Fibroblast of lung (primary cell): Measurements from ENCODE around the gene FAM13C.

Experiments used
- CTCF ChIP-seq, 2 donors: IDR thresholded peaks in 1 of 2; conservative IDR thresholded peaks in 1 of 2; 1 replicate in 1 of 2; 2 replicates in 1 of 2; pipeline ENCODE4 v1.5.1; 2011 to 2012; ENCODE audit warnings: low read length in 2 of 2, control low read depth in 1 of 2, inconsistent platforms in 1 of 2, low read depth in 1 of 2, mild to moderate bottlenecking in 1 of 2
- EZH2 ChIP-seq: IDR thresholded peaks from 2 replicates; pipeline ENCODE4 v1.5.1; 2012; ENCODE audit warnings: low read length, control low read depth, mild to moderate bottlenecking; ENCODE audit errors: missing control alignments

- TF ChIP-seq CTCF (conservative IDR thresholded peaks at IDR 0.05 in 1 of 2, IDR thresholded peaks at IDR 0.05 in 1 of 2; ENCODE audit: low read depth in 1 of 2, low read length in 2 of 2) (no peak), EZH2 (no peak)
Observed at GRCh38 chr10:59252491-59252890, 109.9 kb downstream of the FAM13C start.
